Liver (tissue), 9 donors: ENCODE measurements around the gene COPS2. TPM values are rescaled to one million over a fixed set of nuclear protein-coding genes. Genes with fewer than 3 reads are reported as not detected.

Experiments used
- DNase-seq: peaks from one replicate; pipeline ENCODE4 v3.0.0-alpha.2; 2017; ENCODE audit warnings: low spot score
- H3K27ac ChIP-seq, 2 donors: one replicate each; pipeline ENCODE4 v1.7.0; 2013; ENCODE audit warnings: inconsistent platforms in 2 of 2, low read length in 2 of 2, control low read depth in 1 of 2, low read depth in 1 of 2, mild to moderate bottlenecking in 1 of 2
- H3K27me3 ChIP-seq, 4 donors: one replicate each; pipeline versions ENCODE4 v1.6.1 to v1.7.0; 2013; ENCODE audit warnings: low read length in 3 of 4, inconsistent platforms in 1 of 4, mild to moderate bottlenecking in 1 of 4, moderate library complexity in 1 of 4; ENCODE audit not compliant: control insufficient read depth in 4 of 4, insufficient read depth in 4 of 4
- H3K36me3 ChIP-seq, 4 donors: one replicate each; pipeline versions ENCODE4 v1.6.1 to v1.7.0; 2013; ENCODE audit warnings: low read length in 3 of 4, mild to moderate bottlenecking in 3 of 4, low read depth in 1 of 4, moderate library complexity in 1 of 4; ENCODE audit not compliant: control insufficient read depth in 4 of 4, insufficient read depth in 3 of 4
- H3K4me1 ChIP-seq, 4 donors: one replicate each; pipeline versions ENCODE4 v1.6.1 to v1.7.0; 2013; ENCODE audit warnings: low read length in 3 of 4, mild to moderate bottlenecking in 3 of 4, moderate library complexity in 1 of 4; ENCODE audit not compliant: control insufficient read depth in 4 of 4, insufficient read depth in 4 of 4
- H3K4me3 ChIP-seq, 3 donors: one replicate each; pipeline versions ENCODE4 v1.6.1 to v1.7.0; 2013; ENCODE audit warnings: low read length in 3 of 3, control low read depth in 1 of 3, low read depth in 1 of 3, mild to moderate bottlenecking in 1 of 3
- H3K9ac ChIP-seq, 2 donors: one replicate each; pipeline ENCODE4 v1.7.0; 2013; ENCODE audit warnings: low read length in 2 of 2, mild to moderate bottlenecking in 2 of 2, moderate library complexity in 2 of 2, control low read depth in 1 of 2, low read depth in 1 of 2
- H3K9me3 ChIP-seq, 4 donors: one replicate each; pipeline versions ENCODE4 v1.6.1 to v1.7.0; 2013; ENCODE audit warnings: low read length in 3 of 4; ENCODE audit not compliant: control insufficient read depth in 4 of 4
- EGR1 ChIP-seq, 2 donors: IDR thresholded peaks; 2 replicates each; pipeline ENCODE4 v1.6.1; 2016 to 2018; ENCODE audit warnings: antibody characterized with exemption in 2 of 2, low read depth in 2 of 2
- FOXA1 ChIP-seq: IDR thresholded peaks from 2 replicates; pipeline ENCODE4 v1.6.1; 2016; ENCODE audit warnings: antibody characterized with exemption
- FOXA2 ChIP-seq: IDR thresholded peaks from 2 replicates; pipeline ENCODE4 v1.6.1; 2016; ENCODE audit warnings: antibody characterized with exemption
- GABPA ChIP-seq, 2 donors: IDR thresholded peaks in 1 of 2; conservative IDR thresholded peaks in 1 of 2; 2 replicates each; pipeline ENCODE4 v1.6.1; 2016; ENCODE audit warnings: antibody characterized with exemption in 2 of 2, mild to moderate bottlenecking in 1 of 2, moderate library complexity in 1 of 2
- HNF4A ChIP-seq, 2 donors: conservative IDR thresholded peaks; 2 replicates each; pipeline ENCODE4 v1.6.1; 2016; ENCODE audit warnings: antibody characterized with exemption in 2 of 2, mild to moderate bottlenecking in 2 of 2
- HNF4G ChIP-seq: IDR thresholded peaks from 2 replicates; pipeline ENCODE4 v1.6.1; 2016; ENCODE audit warnings: antibody characterized with exemption
- JUND ChIP-seq, 2 donors: IDR thresholded peaks; 2 replicates each; pipeline ENCODE4 v1.6.1; 2016; ENCODE audit warnings: antibody characterized with exemption in 2 of 2
- RAD21 ChIP-seq, 2 donors: IDR thresholded peaks; 2 replicates each; pipeline ENCODE4 v1.6.1; 2016; ENCODE audit warnings: antibody characterized with exemption in 2 of 2, mild to moderate bottlenecking in 2 of 2
- RXRA ChIP-seq, 2 donors: IDR thresholded peaks; 2 replicates each; pipeline ENCODE4 v1.6.1; 2017 to 2018; ENCODE audit warnings: antibody characterized with exemption in 2 of 2, mild to moderate bottlenecking in 1 of 2
- SP1 ChIP-seq: IDR thresholded peaks from 2 replicates; pipeline ENCODE4 v1.6.1; 2018; ENCODE audit warnings: antibody characterized with exemption, mild to moderate bottlenecking
- YY1 ChIP-seq: IDR thresholded peaks from 2 replicates; pipeline ENCODE4 v1.6.1; 2016; ENCODE audit warnings: antibody characterized with exemption, mild to moderate bottlenecking
- WGBS: extraction: QIAGEN DNeasy Blood & Tissue Kit; methylation state at CpG from one replicate; pipeline ENCODE4 v1.1.7; 2013; 5-methylcytosine and 5-hydroxymethylcytosine counted together
- polyA plus RNA-seq, 2 donors: library from polyadenylated mRNA; stranded (reverse) in 1 of 2; unstranded in 1 of 2; fragments of 200-250 nt in 1 of 2; fragments of >200 nt in 1 of 2; fragmentation: Nextera tagmentation in 1 of 2; extraction: Ambion mirVana in 1 of 2; gene quantifications; one replicate each; pipeline versions ENCODE4 v1.2.1 to v1.2.3, GENCODE V29; 2013 to 2015
- total RNA-seq, 2 donors: library from RNA; depleted of rRNA; stranded (reverse); fragments of >200 nt; gene quantifications; one replicate each; pipeline ENCODE4 v1.2.3, GENCODE V29; 2014
- TF ChIP-seq, protein P1 (sequence below): IDR thresholded peaks from 2 replicates; pipeline ENCODE4 v1.6.1; 2016; ENCODE audit warnings: antibody characterized with exemption, mild to moderate bottlenecking
- TF ChIP-seq, protein P2 (sequence below): IDR thresholded peaks from 2 replicates; pipeline ENCODE4 v1.6.1; 2016; ENCODE audit warnings: antibody characterized with exemption
- TF ChIP-seq, protein P3 (sequence below): IDR thresholded peaks from 2 replicates; pipeline ENCODE4 v1.6.1; 2016; ENCODE audit warnings: antibody characterized with exemption
- TF ChIP-seq, protein P4 (sequence below): fragments of 150-350 bp; IDR thresholded peaks from 2 replicates; pipeline ENCODE4 v1.5.1; 2017; ENCODE audit warnings: improper control_type of control experiment, low read depth, low read length; ENCODE audit not compliant: missing input control
- TF ChIP-seq, protein P5 (sequence below): IDR thresholded peaks from 2 replicates; pipeline ENCODE4 v1.6.1; 2016; ENCODE audit warnings: antibody characterized with exemption
- donor health status: healthy.
- donor health status: healthy.
- donor health status: healthy.
- donor health status: healthy.
- donor health status: healthy.

The COPS2 gene
- total and polyA plus RNA-seq, 4 donors, result 14.0 to 36.0 (median 25.5) TPM

DNA sequence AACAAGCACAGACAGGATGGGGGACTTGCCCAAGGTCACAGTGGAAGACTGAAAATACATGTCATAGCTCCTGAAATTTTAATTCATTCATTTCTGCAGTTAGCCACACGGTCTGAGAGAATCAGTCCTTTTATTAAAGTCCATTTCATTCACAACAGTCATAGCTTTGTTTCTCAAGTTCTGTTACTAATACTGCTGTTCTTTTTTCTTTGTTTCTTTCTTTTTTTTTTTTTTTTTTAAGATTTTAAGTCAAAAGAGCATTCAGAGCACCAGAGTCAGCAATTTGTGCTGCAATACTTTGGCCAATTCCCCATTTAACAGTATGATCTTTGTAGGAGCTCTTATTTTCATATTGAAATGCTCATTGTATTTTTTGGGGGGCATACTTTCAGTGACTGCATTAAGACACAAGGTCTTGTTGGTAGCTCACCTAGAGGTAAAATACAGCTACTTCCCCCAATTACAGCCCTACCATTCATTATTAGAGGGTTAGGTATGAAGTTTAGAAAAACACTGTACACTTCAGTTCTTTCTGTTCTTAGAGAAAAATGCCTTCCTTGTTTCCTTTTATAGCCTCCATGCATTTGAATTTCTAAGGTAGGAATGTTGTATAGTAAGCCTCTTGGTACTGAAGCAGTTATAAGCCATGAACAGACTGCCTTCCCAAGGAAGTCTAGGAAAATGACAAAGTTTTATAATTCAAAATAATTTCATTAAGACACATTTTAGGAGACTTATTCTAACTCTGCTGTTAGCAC, 24.2 kb upstream of the COPS2 start:
- DNase-seq, result no peak
- Histone ChIP-seq H3K9ac (no peak overlapping the region), H3K36me3 (peaks cover 0 to 3% (median 0%) of the 10 kb centered on the region in 4 donors), H3K27ac (no peak overlapping the region), H3K4me3 (no peak overlapping the region), H3K4me1 (peaks cover 0 to 12% (median 4%) of the 10 kb centered on the region in 4 donors), H3K27me3 (no peaks in the 10 kb centered on the region), H3K9me3 (no peaks in the 10 kb centered on the region)
- 92% methylated on average over 1 of the region's 1 CpG for WGBS
- TF ChIP-seq, protein P1, sequence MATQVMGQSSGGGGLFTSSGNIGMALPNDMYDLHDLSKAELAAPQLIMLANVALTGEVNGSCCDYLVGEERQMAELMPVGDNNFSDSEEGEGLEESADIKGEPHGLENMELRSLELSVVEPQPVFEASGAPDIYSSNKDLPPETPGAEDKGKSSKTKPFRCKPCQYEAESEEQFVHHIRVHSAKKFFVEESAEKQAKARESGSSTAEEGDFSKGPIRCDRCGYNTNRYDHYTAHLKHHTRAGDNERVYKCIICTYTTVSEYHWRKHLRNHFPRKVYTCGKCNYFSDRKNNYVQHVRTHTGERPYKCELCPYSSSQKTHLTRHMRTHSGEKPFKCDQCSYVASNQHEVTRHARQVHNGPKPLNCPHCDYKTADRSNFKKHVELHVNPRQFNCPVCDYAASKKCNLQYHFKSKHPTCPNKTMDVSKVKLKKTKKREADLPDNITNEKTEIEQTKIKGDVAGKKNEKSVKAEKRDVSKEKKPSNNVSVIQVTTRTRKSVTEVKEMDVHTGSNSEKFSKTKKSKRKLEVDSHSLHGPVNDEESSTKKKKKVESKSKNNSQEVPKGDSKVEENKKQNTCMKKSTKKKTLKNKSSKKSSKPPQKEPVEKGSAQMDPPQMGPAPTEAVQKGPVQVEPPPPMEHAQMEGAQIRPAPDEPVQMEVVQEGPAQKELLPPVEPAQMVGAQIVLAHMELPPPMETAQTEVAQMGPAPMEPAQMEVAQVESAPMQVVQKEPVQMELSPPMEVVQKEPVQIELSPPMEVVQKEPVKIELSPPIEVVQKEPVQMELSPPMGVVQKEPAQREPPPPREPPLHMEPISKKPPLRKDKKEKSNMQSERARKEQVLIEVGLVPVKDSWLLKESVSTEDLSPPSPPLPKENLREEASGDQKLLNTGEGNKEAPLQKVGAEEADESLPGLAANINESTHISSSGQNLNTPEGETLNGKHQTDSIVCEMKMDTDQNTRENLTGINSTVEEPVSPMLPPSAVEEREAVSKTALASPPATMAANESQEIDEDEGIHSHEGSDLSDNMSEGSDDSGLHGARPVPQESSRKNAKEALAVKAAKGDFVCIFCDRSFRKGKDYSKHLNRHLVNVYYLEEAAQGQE, result no peak
- TF ChIP-seq, protein P2, sequence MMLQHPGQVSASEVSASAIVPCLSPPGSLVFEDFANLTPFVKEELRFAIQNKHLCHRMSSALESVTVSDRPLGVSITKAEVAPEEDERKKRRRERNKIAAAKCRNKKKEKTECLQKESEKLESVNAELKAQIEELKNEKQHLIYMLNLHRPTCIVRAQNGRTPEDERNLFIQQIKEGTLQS, result no peak
- TF ChIP-seq GABPA (IDR thresholded peaks at IDR 0.05 in 1 of 2, conservative IDR thresholded peaks at IDR 0.05 in 1 of 2), result no peak
- TF ChIP-seq, protein P3, sequence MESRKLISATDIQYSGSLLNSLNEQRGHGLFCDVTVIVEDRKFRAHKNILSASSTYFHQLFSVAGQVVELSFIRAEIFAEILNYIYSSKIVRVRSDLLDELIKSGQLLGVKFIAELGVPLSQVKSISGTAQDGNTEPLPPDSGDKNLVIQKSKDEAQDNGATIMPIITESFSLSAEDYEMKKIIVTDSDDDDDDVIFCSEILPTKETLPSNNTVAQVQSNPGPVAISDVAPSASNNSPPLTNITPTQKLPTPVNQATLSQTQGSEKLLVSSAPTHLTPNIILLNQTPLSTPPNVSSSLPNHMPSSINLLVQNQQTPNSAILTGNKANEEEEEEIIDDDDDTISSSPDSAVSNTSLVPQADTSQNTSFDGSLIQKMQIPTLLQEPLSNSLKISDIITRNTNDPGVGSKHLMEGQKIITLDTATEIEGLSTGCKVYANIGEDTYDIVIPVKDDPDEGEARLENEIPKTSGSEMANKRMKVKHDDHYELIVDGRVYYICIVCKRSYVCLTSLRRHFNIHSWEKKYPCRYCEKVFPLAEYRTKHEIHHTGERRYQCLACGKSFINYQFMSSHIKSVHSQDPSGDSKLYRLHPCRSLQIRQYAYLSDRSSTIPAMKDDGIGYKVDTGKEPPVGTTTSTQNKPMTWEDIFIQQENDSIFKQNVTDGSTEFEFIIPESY, result no peak
- TF ChIP-seq, protein P4, sequence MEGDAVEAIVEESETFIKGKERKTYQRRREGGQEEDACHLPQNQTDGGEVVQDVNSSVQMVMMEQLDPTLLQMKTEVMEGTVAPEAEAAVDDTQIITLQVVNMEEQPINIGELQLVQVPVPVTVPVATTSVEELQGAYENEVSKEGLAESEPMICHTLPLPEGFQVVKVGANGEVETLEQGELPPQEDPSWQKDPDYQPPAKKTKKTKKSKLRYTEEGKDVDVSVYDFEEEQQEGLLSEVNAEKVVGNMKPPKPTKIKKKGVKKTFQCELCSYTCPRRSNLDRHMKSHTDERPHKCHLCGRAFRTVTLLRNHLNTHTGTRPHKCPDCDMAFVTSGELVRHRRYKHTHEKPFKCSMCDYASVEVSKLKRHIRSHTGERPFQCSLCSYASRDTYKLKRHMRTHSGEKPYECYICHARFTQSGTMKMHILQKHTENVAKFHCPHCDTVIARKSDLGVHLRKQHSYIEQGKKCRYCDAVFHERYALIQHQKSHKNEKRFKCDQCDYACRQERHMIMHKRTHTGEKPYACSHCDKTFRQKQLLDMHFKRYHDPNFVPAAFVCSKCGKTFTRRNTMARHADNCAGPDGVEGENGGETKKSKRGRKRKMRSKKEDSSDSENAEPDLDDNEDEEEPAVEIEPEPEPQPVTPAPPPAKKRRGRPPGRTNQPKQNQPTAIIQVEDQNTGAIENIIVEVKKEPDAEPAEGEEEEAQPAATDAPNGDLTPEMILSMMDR, result no peak
- TF ChIP-seq RAD21 (IDR thresholded peaks at IDR 0.05), result no peak
- TF ChIP-seq FOXA1, result no peak
- TF ChIP-seq, protein P5, sequence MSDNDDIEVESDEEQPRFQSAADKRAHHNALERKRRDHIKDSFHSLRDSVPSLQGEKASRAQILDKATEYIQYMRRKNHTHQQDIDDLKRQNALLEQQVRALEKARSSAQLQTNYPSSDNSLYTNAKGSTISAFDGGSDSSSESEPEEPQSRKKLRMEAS, result no peak
- TF ChIP-seq EGR1 (IDR thresholded peaks at IDR 0.05; ENCODE audit: low read depth in 2 of 2), result no peak
- TF ChIP-seq HNF4A (conservative IDR thresholded peaks at IDR 0.05), result no peak
- no peak for TF ChIP-seq JUND (IDR thresholded peaks at IDR 0.05)
- no peak for TF ChIP-seq FOXA2
- TF ChIP-seq RXRA (IDR thresholded peaks at IDR 0.05), result no peak
- TF ChIP-seq YY1, result no peak
- no peak for TF ChIP-seq SP1
- TF ChIP-seq HNF4G, result no peak
